SU-DHL-6 (cell line): Measurements from ENCODE around the gene RACGAP1.

Experiments
- H2AFZ ChIP-seq: fragments of 200-600 bp; sonication (generic); 2 replicates; pipeline ENCODE4 v1.6.1; 2014; ENCODE audit warnings: low read depth, mild to moderate bottlenecking, moderate library complexity, mixed read lengths, antibody characterized with exemption, low read length; ENCODE audit not compliant: severe bottlenecking
- H3F3A ChIP-seq: fragments of 200-600 bp; shearing (Covaris generic); 2 replicates; pipeline ENCODE4 v1.6.0; 2016; ENCODE audit warnings: antibody characterized with exemption, mild to moderate bottlenecking; ENCODE audit not compliant: insufficient read depth
- H3K27ac ChIP-seq: fragments of 200-600 bp; sonication (generic); 2 replicates; pipeline ENCODE4 v1.5.1; 2016; ENCODE audit warnings: low read depth, mild to moderate bottlenecking, low read length, moderate library complexity, mixed read lengths
- H3K27me3 ChIP-seq: fragments of 200-600 bp; sonication (generic), shearing (Covaris generic); 2 replicates; pipeline ENCODE4 v1.6.0; 2014; ENCODE audit warnings: mild to moderate bottlenecking, low read length
- H3K36me3 ChIP-seq: fragments of 200-600 bp; sonication (generic); 2 replicates; pipeline ENCODE4 v1.6.1; 2014; ENCODE audit warnings: mild to moderate bottlenecking, low read length, mixed read lengths
- H3K4me2 ChIP-seq: fragments of 300-600, 200-600 bp; shearing (Covaris generic), sonication (generic); 2 replicates; pipeline ENCODE4 v1.6.0; 2014; ENCODE audit warnings: low read length, low read depth, mild to moderate bottlenecking; ENCODE audit not compliant: poor library complexity, severe bottlenecking
- H3K4me3 ChIP-seq: fragments of 200-600 bp; sonication (generic); 2 replicates; pipeline ENCODE4 v1.5.1; 2014; ENCODE audit warnings: antibody characterized with exemption, low read length, mild to moderate bottlenecking, mixed read lengths; ENCODE audit not compliant: insufficient read depth, poor library complexity, severe bottlenecking
- H3K79me2 ChIP-seq: fragments of 200-600 bp; sonication (generic); 2 replicates; pipeline ENCODE4 v1.6.1; 2014; ENCODE audit warnings: mild to moderate bottlenecking, low read length, moderate library complexity; ENCODE audit not compliant: insufficient read depth
- H3K9ac ChIP-seq: fragments of 200-600 bp; sonication (generic); 2 replicates; pipeline ENCODE4 v1.7.0; 2014; ENCODE audit warnings: mild to moderate bottlenecking, low read length
- H3K9me2 ChIP-seq: fragments of 200-600 bp; sonication (generic); replicated peaks from 2 replicates; pipeline ENCODE4 v1.6.1; 2014; ENCODE audit warnings: low read length; ENCODE audit not compliant: insufficient read depth
- H3K9me3 ChIP-seq: fragments of 200-600 bp; sonication (generic); 2 replicates; pipeline ENCODE4 v1.6.1; 2014; ENCODE audit warnings: low read length, mixed read lengths; ENCODE audit not compliant: insufficient read depth
- H4K20me1 ChIP-seq: fragments of 200-600 bp; sonication (generic); 2 replicates; pipeline ENCODE4 v1.6.1; 2014; ENCODE audit warnings: low read depth, mild to moderate bottlenecking, antibody characterized with exemption, low read length, moderate library complexity, mixed read lengths
- CTCF ChIP-seq: fragments of 200-600 bp; sonication (generic); IDR thresholded peaks from one replicate; pipeline ENCODE4 v1.5.1; 2017; ENCODE audit warnings: antibody characterized with exemption, mild to moderate bottlenecking, low read length, moderate library complexity; ENCODE audit not compliant: insufficient read depth, poor library complexity, severe bottlenecking
- EZH2phosphoT487 ChIP-seq: fragments of 200-600 bp; sonication (generic), shearing (Covaris generic); conservative IDR thresholded peaks from 2 replicates; pipeline ENCODE4 v1.6.1; 2018; ENCODE audit warnings: mild to moderate bottlenecking, antibody characterized with exemption, low read length, moderate library complexity, mixed read lengths

The RACGAP1 gene

DNA sequence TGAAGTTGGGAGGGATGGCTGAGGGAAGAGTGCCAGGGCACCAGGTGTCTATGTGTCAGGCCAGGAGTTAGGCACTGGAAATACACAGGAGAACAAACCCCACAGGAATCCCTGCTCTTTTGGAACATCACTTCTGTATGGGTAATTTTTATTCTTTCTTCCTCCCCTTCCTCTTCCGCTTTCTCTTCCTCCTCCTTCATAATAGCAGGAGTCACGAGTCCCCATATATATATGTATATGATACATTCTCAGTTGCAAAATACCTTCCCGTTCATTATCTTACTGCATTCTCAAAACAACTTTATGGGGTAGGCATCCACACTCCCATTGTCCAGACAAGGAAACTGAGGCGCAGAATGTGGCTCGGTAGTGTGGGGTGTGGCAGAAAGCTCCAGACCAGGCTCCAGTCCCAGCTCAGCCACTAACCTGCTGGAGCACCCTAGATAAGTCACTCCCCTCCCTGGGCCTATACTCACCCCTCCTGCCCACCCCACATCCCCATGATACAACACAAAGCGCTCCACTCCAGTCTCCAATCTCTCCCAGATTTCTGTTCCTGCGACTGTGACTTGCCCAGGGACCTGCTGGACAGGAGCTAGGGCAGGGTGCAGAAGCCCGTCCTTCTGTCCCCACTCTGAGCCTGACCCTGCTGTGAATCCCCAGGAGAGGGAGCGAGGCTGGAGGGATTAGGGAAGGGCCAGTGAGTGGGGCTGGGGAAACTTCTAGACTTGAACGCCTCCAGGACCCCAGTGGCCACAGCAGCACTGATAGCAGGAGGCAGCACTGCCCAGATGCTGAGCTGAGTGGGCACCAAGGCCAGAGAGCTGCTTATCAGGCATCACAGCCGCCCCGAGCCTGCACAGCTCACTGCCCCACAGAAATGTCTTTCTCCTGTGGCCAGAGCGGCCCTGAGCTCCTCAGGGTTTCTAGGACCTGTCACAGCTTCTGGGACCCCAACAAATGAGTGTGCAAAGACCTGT, 76.1 kb downstream of the RACGAP1 start:
- no peaks in the 10 kb centered on the region for H3F3A ChIP-seq

GRCh38 chr12:49947593-49948226, 77.6 kb downstream of the RACGAP1 start:
- H3K9me2 ChIP-seq, result no peaks in the 10 kb centered on the region
- H3K9me3 ChIP-seq, result no peaks in the 10 kb centered on the region
- H3K36me3 ChIP-seq, result no peaks in the 10 kb centered on the region
- H4K20me1 ChIP-seq, result no peaks in the 10 kb centered on the region
- H2AFZ ChIP-seq, result no peak overlapping the region
- H3K9ac ChIP-seq, result no peak overlapping the region
- no peak overlapping the region for H3K27ac ChIP-seq
- H3K4me2 ChIP-seq, result no peak overlapping the region
- no peaks in the 10 kb centered on the region for H3K79me2 ChIP-seq
- no peak overlapping the region for H3K4me3 ChIP-seq
- H3K27me3 ChIP-seq, result no peaks in the 10 kb centered on the region
- no peaks in the 10 kb centered on the region for H3F3A ChIP-seq
- TF ChIP-seq EZH2phosphoT487 (no peak), CTCF (no peak)

More for the DNA sequence above, 76.1 kb downstream of the RACGAP1 start:
- H3K27me3 ChIP-seq, result no peaks in the 10 kb centered on the region
- no peak for TF ChIP-seq EZH2phosphoT487
- TF ChIP-seq CTCF, result no peak
- no peaks in the 10 kb centered on the region for H3K79me2 ChIP-seq
- no peak overlapping the region for H3K27ac ChIP-seq
- H4K20me1 ChIP-seq, result no peaks in the 10 kb centered on the region
- H3K36me3 ChIP-seq, result no peaks in the 10 kb centered on the region
- no peak overlapping the region for H3K4me2 ChIP-seq
- H3K4me3 ChIP-seq, result no peak overlapping the region
- H3K9ac ChIP-seq, result no peak overlapping the region
- H3K9me3 ChIP-seq, result no peaks in the 10 kb centered on the region
- no peaks in the 10 kb centered on the region for H3K9me2 ChIP-seq
- H2AFZ ChIP-seq, result no peak overlapping the region

DNA sequence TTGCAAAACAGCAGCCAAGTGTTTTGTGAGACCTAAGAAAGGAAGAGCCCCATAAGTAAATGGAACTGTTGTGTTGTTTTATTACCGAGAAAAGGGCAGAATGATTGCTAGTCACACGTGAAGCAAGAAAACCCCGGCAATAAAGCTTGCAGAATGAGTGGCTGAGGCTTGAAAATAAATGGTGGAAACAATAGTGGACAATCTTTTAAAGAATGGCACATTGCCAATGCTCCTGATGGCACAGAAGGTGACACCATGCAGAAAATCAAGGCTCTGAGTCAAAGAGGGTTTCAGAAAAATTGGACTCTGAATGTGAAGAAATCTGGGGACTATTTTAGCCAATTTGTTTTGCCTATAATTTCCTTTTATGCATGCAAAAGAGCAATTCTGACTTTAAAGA, 78.8 kb downstream of the RACGAP1 start:
- Histone ChIP-seq H3K27ac (no peak overlapping the region), H3K79me2 (no peaks in the 10 kb centered on the region), H3K4me3 (no peak overlapping the region), H3K27me3 (no peaks in the 10 kb centered on the region), H3F3A (no peaks in the 10 kb centered on the region), H3K36me3 (no peaks in the 10 kb centered on the region), H4K20me1 (no peaks in the 10 kb centered on the region), H2AFZ (no peak overlapping the region), H3K9ac (no peak overlapping the region), H3K9me3 (no peaks in the 10 kb centered on the region), H3K4me2 (no peak overlapping the region), H3K9me2 (no peaks in the 10 kb centered on the region)
- TF ChIP-seq CTCF (no peak), EZH2phosphoT487 (no peak)
